H1 (cell line): Measurements from ENCODE around the gene TMEM72. TPM values are rescaled to one million over a fixed set of nuclear protein-coding genes. Genes with fewer than 3 reads are reported as not detected.

Experiments used
- CTCF ChIA-PET: fragments of 300-600 bp; sonication (Branson Sonifier 250); formaldehyde crosslinking; loops from one replicate; lab custom pipeline; 2021; ENCODE audit not compliant: partially characterized antibody; lab: Charles Lee
- POLR2A ChIA-PET: fragments of 300-600 bp; sonication (Branson Sonifier 250); formaldehyde crosslinking; loops from one replicate; lab custom pipeline; 2021; ENCODE audit warnings: inconsistent platforms; ENCODE audit not compliant: partially characterized antibody; lab: Charles Lee
- DNase-seq, 2 experiments: peaks; one replicate each; pipeline versions ENCODE4 v3.0.0 to v3.0.0-alpha.2; 2010 to 2022; ENCODE audit warnings: low spot score in 2 of 2, low read depth in 1 of 2, mixed read lengths in 1 of 2
- FAIRE-seq: peaks from 2 replicates; lab custom pipeline; 2011; peaks lifted over from hg19 to GRCh38; lab: Jason Lieb, UNC
- H2AFZ ChIP-seq: 2 replicates; pipeline ENCODE4 v1.8.1; 2012; ENCODE audit warnings: low read length, inconsistent platforms
- H2AK5ac ChIP-seq: 2 replicates; pipeline ENCODE4 v1.6.1; 2013; ENCODE audit warnings: low read depth, low read length
- H2BK120ac ChIP-seq: replicated peaks from 2 replicates; pipeline ENCODE3; 2013; ENCODE audit warnings: low read depth, low read length, inconsistent platforms
- H2BK12ac ChIP-seq: 2 replicates; pipeline ENCODE4 v1.6.1; 2013; ENCODE audit warnings: low read depth, low read length
- H2BK15ac ChIP-seq: 2 replicates; pipeline ENCODE4 v1.6.1; 2013; ENCODE audit warnings: low read length
- H2BK20ac ChIP-seq: 2 replicates; pipeline ENCODE4 v1.6.1; 2013; ENCODE audit warnings: low read length
- H2BK5ac ChIP-seq: 2 replicates; pipeline ENCODE4 v1.6.1; 2013; ENCODE audit warnings: low read depth, low read length
- H3K14ac ChIP-seq: 2 replicates; pipeline ENCODE4 v1.6.1; 2013; ENCODE audit warnings: inconsistent platforms; ENCODE audit not compliant: insufficient read length
- H3K18ac ChIP-seq: 2 replicates; pipeline ENCODE4 v1.6.1; 2013; ENCODE audit warnings: low read length; ENCODE audit errors: extremely low read depth
- H3K23ac ChIP-seq: 2 replicates; pipeline ENCODE4 v1.6.1; 2013; ENCODE audit warnings: inconsistent platforms; ENCODE audit not compliant: insufficient read length
- H3K23me2 ChIP-seq: 2 replicates; pipeline ENCODE4 v1.6.1; 2013; ENCODE audit warnings: low read depth, low read length
- H3K27ac ChIP-seq: 2 replicates; pipeline ENCODE4 v1.6.1; 2011; ENCODE audit warnings: low read depth, low read length, inconsistent platforms
- H3K27me3 ChIP-seq, 4 experiments: replicated peaks in 1 of 4; 1 replicate in 1 of 4; 2 replicates in 3 of 4; pipeline versions ENCODE4 v1.6.1 to v1.8.1; 2011 to 2013; ENCODE audit warnings: low read length in 3 of 4, mild to moderate bottlenecking in 3 of 4, inconsistent platforms in 2 of 4, mixed read lengths in 2 of 4, moderate library complexity in 1 of 4; ENCODE audit not compliant: control insufficient read depth in 3 of 4, insufficient read depth in 3 of 4; ENCODE audit errors: extremely low read depth in 1 of 4
- H3K36me3 ChIP-seq, 4 experiments: 2 replicates each; pipeline versions ENCODE4 v1.6.1 to v1.8.1; 2011 to 2013; ENCODE audit warnings: mild to moderate bottlenecking in 4 of 4, low read length in 3 of 4, moderate library complexity in 2 of 4, control low read depth in 1 of 4, inconsistent platforms in 1 of 4; ENCODE audit not compliant: insufficient read depth in 4 of 4, control insufficient read depth in 2 of 4
- H3K4ac ChIP-seq: replicated peaks from 2 replicates; pipeline ENCODE3; 2013; ENCODE audit warnings: low read length, low read depth, mixed read lengths, inconsistent platforms; ENCODE audit not compliant: insufficient read length
- H3K4me1 ChIP-seq, 4 experiments: replicated peaks in 1 of 4; 1 replicate in 1 of 4; 2 replicates in 3 of 4; pipeline versions ENCODE4 v1.6.1 to v1.8.1; 2011 to 2013; ENCODE audit warnings: low read length in 3 of 4, inconsistent platforms in 2 of 4, mixed read lengths in 1 of 4; ENCODE audit not compliant: insufficient read depth in 4 of 4, control insufficient read depth in 3 of 4
- H3K4me2 ChIP-seq, 2 experiments: 2 replicates each; pipeline versions ENCODE4 v1.6.1 to v1.8.1; 2011 to 2013; ENCODE audit warnings: low read depth in 2 of 2, low read length in 2 of 2, control low read depth in 1 of 2, inconsistent platforms in 1 of 2, mild to moderate bottlenecking in 1 of 2; ENCODE audit not compliant: insufficient read depth in 1 of 2
- H3K4me3 ChIP-seq, 4 experiments: fragments of 200-600, 300-600 bp in 1 of 4; sonication (generic), shearing (Covaris generic), sonication (Bioruptor Twin) in 1 of 4; 2 replicates each; pipeline versions ENCODE4 v1.5.1 to v1.8.1; 2011 to 2016; ENCODE audit warnings: low read length in 4 of 4, low read depth in 3 of 4, control low read depth in 2 of 4, inconsistent platforms in 2 of 4, mild to moderate bottlenecking in 2 of 4, mixed read lengths in 1 of 4, moderate library complexity in 1 of 4; ENCODE audit not compliant: insufficient read depth in 2 of 4; ENCODE audit errors: extremely low read depth in 1 of 4
- H3K56ac ChIP-seq: replicated peaks from 2 replicates; pipeline ENCODE3; 2013; ENCODE audit warnings: low read depth, mild to moderate bottlenecking, mixed read lengths, low read length, inconsistent platforms; ENCODE audit not compliant: insufficient read length
- H3K79me1 ChIP-seq: 2 replicates; pipeline ENCODE4 v1.6.1; 2013; ENCODE audit warnings: low read depth, low read length, control low read depth
- H3K79me2 ChIP-seq, 2 experiments: 2 replicates each; pipeline versions ENCODE4 v1.6.1 to v1.8.1; 2012 to 2013; ENCODE audit warnings: low read length in 2 of 2, mild to moderate bottlenecking in 2 of 2, inconsistent platforms in 1 of 2; ENCODE audit not compliant: insufficient read depth in 2 of 2, control insufficient read depth in 1 of 2
- H3K9ac ChIP-seq, 4 experiments: replicated peaks in 1 of 4; 1 replicate in 1 of 4; 2 replicates in 3 of 4; pipeline versions ENCODE4 v1.6.1 to v1.8.1; 2011 to 2013; ENCODE audit warnings: low read depth in 3 of 4, low read length in 3 of 4, control low read depth in 2 of 4, mild to moderate bottlenecking in 2 of 4, moderate library complexity in 2 of 4, inconsistent platforms in 1 of 4; ENCODE audit errors: extremely low read depth in 1 of 4
- H3K9me3 ChIP-seq, 2 experiments: 2 replicates each; pipeline versions ENCODE4 v1.6.1 to v1.8.1; 2012 to 2013; ENCODE audit warnings: mild to moderate bottlenecking in 2 of 2, moderate library complexity in 2 of 2, control low read depth in 1 of 2, inconsistent platforms in 1 of 2, low read depth in 1 of 2, low read length in 1 of 2, mixed read lengths in 1 of 2; ENCODE audit not compliant: insufficient read depth in 2 of 2
- H4K20me1 ChIP-seq, 2 experiments: replicated peaks in 1 of 2; 2 replicates each; pipeline versions ENCODE3 to v1.8.1; 2011 to 2013; ENCODE audit warnings: inconsistent platforms in 2 of 2, low read length in 2 of 2, mild to moderate bottlenecking in 1 of 2; ENCODE audit not compliant: insufficient read depth in 2 of 2, control insufficient read depth in 1 of 2
- H4K5ac ChIP-seq: 2 replicates; pipeline ENCODE4 v1.6.1; 2013; ENCODE audit warnings: low read length, low read depth, mixed read lengths, inconsistent platforms; ENCODE audit not compliant: insufficient read length
- H4K8ac ChIP-seq: 2 replicates; pipeline ENCODE4 v1.8.0; 2013; ENCODE audit warnings: mild to moderate bottlenecking, moderate library complexity, low read length, inconsistent platforms; ENCODE audit not compliant: insufficient read depth; ENCODE audit errors: extremely low read depth
- H4K91ac ChIP-seq: replicated peaks from 2 replicates; pipeline ENCODE3; 2013; ENCODE audit warnings: low read length, mixed read lengths, inconsistent platforms; ENCODE audit not compliant: insufficient read length
- ASH2L ChIP-seq: fragments of 200-600, 300-600 bp; sonication (generic); IDR thresholded peaks from one replicate; pipeline ENCODE4 v1.7.1; 2017; ENCODE audit warnings: low read length
- CBX5 ChIP-seq: fragments of 300-800, 300-1000 bp; sonication (generic); IDR thresholded peaks from 2 replicates; pipeline ENCODE4 v1.7.1; 2016; ENCODE audit warnings: antibody characterized with exemption, low read length, low read depth
- CEBPB ChIP-seq: IDR thresholded peaks from 2 replicates; pipeline ENCODE4 v1.6.1; 2012; ENCODE audit warnings: low read depth, low read length
- CHD1 ChIP-seq: IDR thresholded peaks from 2 replicates; pipeline ENCODE4 v1.6.1; 2012; ENCODE audit warnings: low read depth, low read length, improper control_type of control experiment
- POLR2A ChIP-seq, 2 experiments: IDR thresholded peaks; 1 replicate in 1 of 2; 2 replicates in 1 of 2; pipeline ENCODE4 v1.6.1; 2011; ENCODE audit warnings: low read depth in 2 of 2, low read length in 2 of 2, mild to moderate bottlenecking in 2 of 2; ENCODE audit errors: control extremely low read depth in 1 of 2
- RBBP5 ChIP-seq: IDR thresholded peaks from 2 replicates; pipeline ENCODE4 v1.7.1; 2012; ENCODE audit warnings: low read depth, mild to moderate bottlenecking, inconsistent platforms, low read length, moderate library complexity, borderline replicate concordance
- RFX5 ChIP-seq: IDR thresholded peaks from 2 replicates; pipeline ENCODE4 v1.6.1; 2011; ENCODE audit warnings: low read depth, low read length, improper control_type of control experiment, borderline replicate concordance
- SIX5 ChIP-seq: IDR thresholded peaks from 2 replicates; pipeline ENCODE4 v1.6.1; 2011; ENCODE audit warnings: mild to moderate bottlenecking, low read depth, low read length
- SP1 ChIP-seq: IDR thresholded peaks from 2 replicates; pipeline ENCODE4 v1.6.1; 2011; ENCODE audit warnings: low read depth, low read length
- SRF ChIP-seq: IDR thresholded peaks from 2 replicates; pipeline ENCODE4 v1.6.1; 2011; ENCODE audit warnings: mild to moderate bottlenecking, low read depth, low read length, moderate library complexity
- SUZ12 ChIP-seq: fragments of 200-600 bp; sonication (generic); IDR thresholded peaks from 2 replicates; pipeline ENCODE4 v1.6.1; 2012; ENCODE audit warnings: mild to moderate bottlenecking, inconsistent platforms, low read length, moderate library complexity, mixed read lengths
- WGBS, 2 experiments: shearing (Covaris generic) in 1 of 2; methylation state at CpG; one replicate each; pipeline versions ENCODE4 v1.1.6 to v1.1.7; 2013 to 2015; ENCODE audit warnings: low lambda C conversion rate in 2 of 2, mixed read lengths in 2 of 2, inconsistent platforms in 1 of 2, low coverage in 1 of 2, missing lambda C conversion rate in 1 of 2; ENCODE audit not compliant: insufficient replicate concordance in 2 of 2, insufficient coverage in 1 of 2, insufficient read length in 1 of 2; ENCODE audit errors: extremely low coverage in 1 of 2, missing lambda C conversion rate in 1 of 2; 5-methylcytosine and 5-hydroxymethylcytosine counted together
- polyA plus RNA-seq, 7 experiments: library from polyadenylated mRNA; depleted of rRNA in 3 of 7; stranded (reverse) in 5 of 7; unstranded in 2 of 7; fragments of >200 nt in 5 of 7; fragments of 200-250 nt in 2 of 7; gene quantifications; 1 replicate in 5 of 7; 2 replicates in 1 of 7; 4 replicates in 1 of 7; pipeline versions ENCODE4 v1.2.1 to v1.2.3, GENCODE V29; 2011 to 2013; ENCODE audit warnings: missing spikeins in 2 of 7, mixed read lengths in 2 of 7
- total RNA-seq: library from RNA; stranded (reverse); fragmentation: NEBNext Ultra II Directional; extraction: Animal tissue kit (Norgen Biotek cat#: 25700); gene quantifications from 2 replicates; pipeline ENCODE4 v1.2.1, GENCODE V29; 2021
- TF ChIP-seq, protein P1 (sequence below): IDR thresholded peaks from 2 replicates; pipeline ENCODE4 v1.6.1; 2012; ENCODE audit warnings: inconsistent platforms
- TF ChIP-seq, protein P2 (sequence below): IDR thresholded peaks from 2 replicates; pipeline ENCODE4 v1.6.1; 2011; ENCODE audit warnings: low read length, improper control_type of control experiment

Gene TMEM72
- total and polyA plus RNA-seq, 2 of the 8 experiments (the other 6 are each of a cell fraction or from before 2014, with no cell fraction given), result not detected

DNA sequence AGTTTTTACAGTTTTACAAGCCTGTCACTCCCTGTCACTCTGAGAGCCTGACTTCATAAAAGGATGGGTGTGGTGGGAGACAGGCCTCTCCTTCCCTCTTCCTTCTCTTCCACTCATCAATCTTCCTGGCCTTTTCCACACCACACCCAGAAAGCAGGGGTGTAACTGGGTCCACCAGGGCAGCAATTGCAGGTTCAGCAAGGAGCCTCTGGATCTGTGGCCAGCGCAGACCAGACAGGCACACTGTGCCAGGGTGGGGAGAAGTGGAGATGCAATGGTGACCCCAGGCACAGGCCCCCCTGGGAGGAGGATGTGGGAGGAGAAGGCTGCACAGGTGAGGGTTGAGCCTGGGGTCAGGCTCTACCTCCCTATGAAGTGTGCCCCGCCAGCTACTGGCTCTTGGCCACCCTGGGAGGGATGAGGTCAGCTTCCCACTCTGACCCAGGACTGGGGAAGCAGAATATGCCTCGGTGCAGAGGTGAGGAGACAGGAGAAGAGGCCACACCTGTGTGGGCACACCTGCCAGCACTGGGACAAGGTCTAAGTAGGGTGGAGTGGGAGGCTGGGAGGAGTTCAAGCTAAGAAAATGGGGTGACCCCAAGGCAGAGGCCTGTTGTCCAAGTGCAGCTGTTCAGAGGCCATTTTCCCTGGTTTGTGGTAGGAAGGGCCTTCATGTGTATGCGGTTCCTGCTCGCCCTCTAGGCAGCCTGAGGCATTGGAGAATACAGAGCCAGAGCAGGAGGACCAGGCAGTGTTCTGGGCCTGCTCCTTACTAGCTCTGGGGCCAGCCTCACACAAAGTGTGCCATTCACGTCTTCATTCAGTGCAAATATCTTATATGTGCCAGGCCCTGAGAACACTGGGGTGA, 20.2 kb upstream of the TMEM72 start:
- DNase-seq, result no peak
- TF ChIP-seq POLR2A (IDR thresholded peaks at IDR 0.05; ENCODE audit: control extremely low read depth in 1 of 2, low read depth in 2 of 2, low read length in 2 of 2), result no peak
- TF ChIP-seq, protein P1, sequence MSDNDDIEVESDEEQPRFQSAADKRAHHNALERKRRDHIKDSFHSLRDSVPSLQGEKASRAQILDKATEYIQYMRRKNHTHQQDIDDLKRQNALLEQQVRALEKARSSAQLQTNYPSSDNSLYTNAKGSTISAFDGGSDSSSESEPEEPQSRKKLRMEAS, result no peak
- TF ChIP-seq, protein P2, sequence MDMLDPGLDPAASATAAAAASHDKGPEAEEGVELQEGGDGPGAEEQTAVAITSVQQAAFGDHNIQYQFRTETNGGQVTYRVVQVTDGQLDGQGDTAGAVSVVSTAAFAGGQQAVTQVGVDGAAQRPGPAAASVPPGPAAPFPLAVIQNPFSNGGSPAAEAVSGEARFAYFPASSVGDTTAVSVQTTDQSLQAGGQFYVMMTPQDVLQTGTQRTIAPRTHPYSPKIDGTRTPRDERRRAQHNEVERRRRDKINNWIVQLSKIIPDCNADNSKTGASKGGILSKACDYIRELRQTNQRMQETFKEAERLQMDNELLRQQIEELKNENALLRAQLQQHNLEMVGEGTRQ, result no peak
- TF ChIP-seq SRF, result no peak
- TF ChIP-seq ASH2L, result no peak
- no peak for TF ChIP-seq CHD1
- TF ChIP-seq RBBP5, result no peak
- TF ChIP-seq SUZ12, result no peak
- TF ChIP-seq CBX5, result no peak
- TF ChIP-seq CEBPB, result no peak
- TF ChIP-seq RFX5, result no peak
- no peak for TF ChIP-seq SIX5
- TF ChIP-seq SP1, result no peak

More for the DNA sequence above, 20.2 kb upstream of the TMEM72 start:
- whole genome bisulfite sequencing, 2 experiments, result 98% methylated on average over 6 of the region's 6 CpGs; no CpG with 5 or more reads in 1 of the 2 experiments
- ChIA-PET POLR2A (no interaction called here), CTCF (no interaction called here)
- H3K23ac ChIP-seq, result no peak overlapping the region
- H3K56ac ChIP-seq, result no peak overlapping the region
- no peaks in the 10 kb centered on the region for H4K20me1 ChIP-seq
- 0 out of 7 replicates have a peak, but pooled peaks cover 0 to 2% (median 0%) of the 10 kb centered on the region in 4 experiments for H3K27me3 ChIP-seq
- no peak overlapping the region for H2BK12ac ChIP-seq
- no peak overlapping the region for H3K9ac ChIP-seq
- no peak overlapping the region for H2BK20ac ChIP-seq
- H3K9me3 ChIP-seq, result no peaks in the 10 kb centered on the region
- H3K4me1 ChIP-seq, result no peaks in the 10 kb centered on the region
- H3K14ac ChIP-seq, result no peak overlapping the region
- no peak overlapping the region for H3K18ac ChIP-seq
- no peak overlapping the region; the same call in 1 of the 2 replicates for H4K8ac ChIP-seq
- no peak overlapping the region for H3K4ac ChIP-seq
- H3K4me3 ChIP-seq, result no peak overlapping the region
- no peak overlapping the region for H4K91ac ChIP-seq
- no peaks in the 10 kb centered on the region for H3K79me1 ChIP-seq
- H3K36me3 ChIP-seq, result no peaks in the 10 kb centered on the region
- H2AFZ ChIP-seq, result no peak overlapping the region
- H3K4me2 ChIP-seq, result no peak overlapping the region
- no peak overlapping the region for H4K5ac ChIP-seq
- H3K23me2 ChIP-seq, result no peaks in the 10 kb centered on the region
- H2BK120ac ChIP-seq, result no peak overlapping the region
- FAIRE-seq, result no peak
- no peaks in the 10 kb centered on the region for H3K79me2 ChIP-seq
- no peak overlapping the region for H2BK5ac ChIP-seq
- H2BK15ac ChIP-seq, result no peak overlapping the region
- H3K27ac ChIP-seq, result no peak overlapping the region; the same call in 1 of the 2 replicates
- H2AK5ac ChIP-seq, result no peak overlapping the region
